SK-N-SH treated with all-trans-retinoic acid at 6 μM for 48 hours (cell line): ENCODE data around the gene PHACTR2.
"Not testable (repeated sequence)": the region's sequence is repeated elsewhere in the genome, so short reads cannot be mapped to it uniquely, and the experiment has no call there.

Experiments used
- ATAC-seq: fragments of 200-7000 bp; cut with Tn5 transposase; 3 replicates; pipeline ENCODE4 v1.9.1; 2020; ENCODE audit warnings: mild to moderate bottlenecking, moderate library complexity
- ARNTL ChIP-seq: fragments of 450-650 bp; formaldehyde crosslinking; IDR thresholded peaks from 2 replicates; pipeline ENCODE4 v1.5.0; 2020; ENCODE audit warnings: low read depth, mild to moderate bottlenecking, moderate library complexity, borderline replicate concordance
- BACH2 ChIP-seq: fragments of 250-450 bp; sonication (Bioruptor Pico); IDR thresholded peaks from 2 replicates; pipeline ENCODE4 v1.9.0; 2021; ENCODE audit warnings: mild to moderate bottlenecking, borderline replicate concordance
- ESRRG ChIP-seq: fragments of 250-450 bp; sonication (Bioruptor Pico); IDR thresholded peaks from 2 replicates; pipeline ENCODE4 v1.6.1; 2021; ENCODE audit warnings: mild to moderate bottlenecking
- GLIS3 ChIP-seq: fragments of 250-450 bp; sonication (Bioruptor Pico); IDR thresholded peaks from 2 replicates; pipeline ENCODE4 v1.5.0; 2020; ENCODE audit warnings: mild to moderate bottlenecking, moderate library complexity
- OSR1 ChIP-seq: fragments of 250-450 bp; sonication (Bioruptor Pico); IDR thresholded peaks from 2 replicates; pipeline ENCODE4 v1.8.0; 2022; ENCODE audit warnings: moderate library complexity, mild to moderate bottlenecking, inconsistent platforms
- POU6F1 ChIP-seq: fragments of 250-450 bp; sonication (Bioruptor Pico); IDR thresholded peaks from 2 replicates; pipeline ENCODE4 v1.8.0; 2021; ENCODE audit warnings: low read depth, mild to moderate bottlenecking, moderate library complexity, borderline replicate concordance
- PPARA ChIP-seq: fragments of 250-450 bp; sonication (Bioruptor Pico); IDR thresholded peaks from 2 replicates; pipeline ENCODE4 v1.5.0; 2020; ENCODE audit warnings: mild to moderate bottlenecking, borderline replicate concordance
- RARB ChIP-seq: fragments of 250-450 bp; sonication (Bioruptor Pico); IDR thresholded peaks from 2 replicates; pipeline ENCODE4 v1.8.0; 2021; ENCODE audit warnings: mild to moderate bottlenecking, moderate library complexity
- SNAI2 ChIP-seq: fragments of 250-450 bp; sonication (Bioruptor Pico); IDR thresholded peaks from 2 replicates; pipeline ENCODE4 v1.5.0; 2020; ENCODE audit warnings: mild to moderate bottlenecking, moderate library complexity
- TCF4 ChIP-seq: fragments of 250-450 bp; sonication (Bioruptor Pico); IDR thresholded peaks from 2 replicates; pipeline ENCODE4 v1.8.0; 2021; ENCODE audit warnings: mild to moderate bottlenecking, moderate library complexity, borderline replicate concordance
- TOX ChIP-seq: fragments of 250-450 bp; sonication (Bioruptor Pico); IDR thresholded peaks from 2 replicates; pipeline ENCODE4 v1.8.0; 2021; ENCODE audit warnings: mild to moderate bottlenecking, moderate library complexity, borderline replicate concordance
- ZFP3 ChIP-seq: fragments of 250-450 bp; sonication (Bioruptor Pico); IDR thresholded peaks from 2 replicates; pipeline ENCODE4 v1.5.0; 2020; ENCODE audit warnings: mild to moderate bottlenecking, moderate library complexity
- ZFP30 ChIP-seq: fragments of 450-650 bp; formaldehyde crosslinking; IDR thresholded peaks from 2 replicates; pipeline ENCODE4 v1.5.0; 2022; ENCODE audit warnings: mild to moderate bottlenecking, moderate library complexity
- ZNF565 ChIP-seq: fragments of 450-650 bp; formaldehyde crosslinking; conservative IDR thresholded peaks from 2 replicates; pipeline ENCODE4 v1.5.0; 2020; ENCODE audit warnings: low read depth, mild to moderate bottlenecking, moderate library complexity
- ZNF70 ChIP-seq: fragments of 450-650 bp; formaldehyde crosslinking; IDR thresholded peaks from 2 replicates; pipeline ENCODE4 v1.5.0; 2020; ENCODE audit warnings: mild to moderate bottlenecking, moderate library complexity
- ZNF8 ChIP-seq: fragments of 450-650 bp; formaldehyde crosslinking; IDR thresholded peaks from 2 replicates; pipeline ENCODE4 v1.5.0; 2020; ENCODE audit warnings: mild to moderate bottlenecking, moderate library complexity
- TF ChIP-seq, protein P1 (sequence below): fragments of 250-450 bp; sonication (Bioruptor Pico); IDR thresholded peaks from 2 replicates; pipeline ENCODE4 v1.5.1; 2020; ENCODE audit warnings: low read depth, mild to moderate bottlenecking, moderate library complexity
- TF ChIP-seq, protein P2 (sequence below): fragments of 250-450 bp; sonication (Bioruptor Pico); IDR thresholded peaks from 2 replicates; pipeline ENCODE4 v1.5.0; 2020; ENCODE audit warnings: mild to moderate bottlenecking, moderate library complexity
- TF ChIP-seq, protein P3 (sequence below): fragments of 250-450 bp; sonication (Bioruptor Pico); IDR thresholded peaks from 2 replicates; pipeline ENCODE4 v1.8.0; 2020; ENCODE audit warnings: mild to moderate bottlenecking, moderate library complexity, borderline replicate concordance
- TF ChIP-seq, protein P4 (sequence below): fragments of 250-450 bp; sonication (Bioruptor Pico); IDR thresholded peaks from 2 replicates; pipeline ENCODE4 v1.5.1; 2021; ENCODE audit warnings: mild to moderate bottlenecking, moderate library complexity

Gene PHACTR2

GRCh38 chr6:143864234-143864633 is 186.5 kb downstream of the PHACTR2 start, which contains the start of gene ZC2HC1B:
TSS of gene ZC2HC1B (plus strand) at chr6:143864474. CDS start at chr6:143864540, 66 bp downstream.
- ATAC-seq = no peak

GRCh38 chr6:143867236-143867635 is 189.5 kb downstream of the PHACTR2 start:
- ATAC-seq = no peak
- TF ChIP-seq TCF4 (CRISPR knock-in tag) (no peak), RARB (CRISPR knock-in tag) (no peak), OSR1 (no peak), BACH2 (CRISPR knock-in tag) (no peak), ZNF565 (CRISPR knock-in tag) (no peak), PPARA (CRISPR knock-in tag) (no peak), TOX (CRISPR knock-in tag) (no peak), ZFP30 (CRISPR knock-in tag) (no peak), SNAI2 (CRISPR knock-in tag) (no peak), ZNF8 (CRISPR knock-in tag) (no peak)
- TF ChIP-seq, protein P1, sequence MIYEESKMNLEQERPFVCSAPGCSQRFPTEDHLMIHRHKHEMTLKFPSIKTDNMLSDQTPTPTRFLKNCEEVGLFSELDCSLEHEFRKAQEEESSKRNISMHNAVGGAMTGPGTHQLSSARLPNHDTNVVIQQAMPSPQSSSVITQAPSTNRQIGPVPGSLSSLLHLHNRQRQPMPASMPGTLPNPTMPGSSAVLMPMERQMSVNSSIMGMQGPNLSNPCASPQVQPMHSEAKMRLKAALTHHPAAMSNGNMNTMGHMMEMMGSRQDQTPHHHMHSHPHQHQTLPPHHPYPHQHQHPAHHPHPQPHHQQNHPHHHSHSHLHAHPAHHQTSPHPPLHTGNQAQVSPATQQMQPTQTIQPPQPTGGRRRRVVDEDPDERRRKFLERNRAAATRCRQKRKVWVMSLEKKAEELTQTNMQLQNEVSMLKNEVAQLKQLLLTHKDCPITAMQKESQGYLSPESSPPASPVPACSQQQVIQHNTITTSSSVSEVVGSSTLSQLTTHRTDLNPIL (CRISPR knock-in tag) = no peak
- TF ChIP-seq, protein P2, sequence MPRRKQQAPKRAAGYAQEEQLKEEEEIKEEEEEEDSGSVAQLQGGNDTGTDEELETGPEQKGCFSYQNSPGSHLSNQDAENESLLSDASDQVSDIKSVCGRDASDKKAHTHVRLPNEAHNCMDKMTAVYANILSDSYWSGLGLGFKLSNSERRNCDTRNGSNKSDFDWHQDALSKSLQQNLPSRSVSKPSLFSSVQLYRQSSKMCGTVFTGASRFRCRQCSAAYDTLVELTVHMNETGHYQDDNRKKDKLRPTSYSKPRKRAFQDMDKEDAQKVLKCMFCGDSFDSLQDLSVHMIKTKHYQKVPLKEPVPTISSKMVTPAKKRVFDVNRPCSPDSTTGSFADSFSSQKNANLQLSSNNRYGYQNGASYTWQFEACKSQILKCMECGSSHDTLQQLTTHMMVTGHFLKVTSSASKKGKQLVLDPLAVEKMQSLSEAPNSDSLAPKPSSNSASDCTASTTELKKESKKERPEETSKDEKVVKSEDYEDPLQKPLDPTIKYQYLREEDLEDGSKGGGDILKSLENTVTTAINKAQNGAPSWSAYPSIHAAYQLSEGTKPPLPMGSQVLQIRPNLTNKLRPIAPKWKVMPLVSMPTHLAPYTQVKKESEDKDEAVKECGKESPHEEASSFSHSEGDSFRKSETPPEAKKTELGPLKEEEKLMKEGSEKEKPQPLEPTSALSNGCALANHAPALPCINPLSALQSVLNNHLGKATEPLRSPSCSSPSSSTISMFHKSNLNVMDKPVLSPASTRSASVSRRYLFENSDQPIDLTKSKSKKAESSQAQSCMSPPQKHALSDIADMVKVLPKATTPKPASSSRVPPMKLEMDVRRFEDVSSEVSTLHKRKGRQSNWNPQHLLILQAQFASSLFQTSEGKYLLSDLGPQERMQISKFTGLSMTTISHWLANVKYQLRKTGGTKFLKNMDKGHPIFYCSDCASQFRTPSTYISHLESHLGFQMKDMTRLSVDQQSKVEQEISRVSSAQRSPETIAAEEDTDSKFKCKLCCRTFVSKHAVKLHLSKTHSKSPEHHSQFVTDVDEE (CRISPR knock-in tag) = no peak

More at GRCh38 chr6:143864234-143864633, 186.5 kb downstream of the PHACTR2 start, which contains the start of gene ZC2HC1B:
- no peak for TF ChIP-seq TOX (CRISPR knock-in tag)
- TF ChIP-seq POU6F1 = no peak
- TF ChIP-seq, protein P1 (CRISPR knock-in tag) = no peak
- TF ChIP-seq RARB (CRISPR knock-in tag) = no peak
- TF ChIP-seq, protein P2 (CRISPR knock-in tag) = no peak
- TF ChIP-seq ZFP3 (CRISPR knock-in tag) = no peak
- TF ChIP-seq TCF4 (CRISPR knock-in tag) = no peak
- no peak for TF ChIP-seq PPARA (CRISPR knock-in tag)
- no peak for TF ChIP-seq ZNF70 (CRISPR knock-in tag)
- TF ChIP-seq, protein P3, sequence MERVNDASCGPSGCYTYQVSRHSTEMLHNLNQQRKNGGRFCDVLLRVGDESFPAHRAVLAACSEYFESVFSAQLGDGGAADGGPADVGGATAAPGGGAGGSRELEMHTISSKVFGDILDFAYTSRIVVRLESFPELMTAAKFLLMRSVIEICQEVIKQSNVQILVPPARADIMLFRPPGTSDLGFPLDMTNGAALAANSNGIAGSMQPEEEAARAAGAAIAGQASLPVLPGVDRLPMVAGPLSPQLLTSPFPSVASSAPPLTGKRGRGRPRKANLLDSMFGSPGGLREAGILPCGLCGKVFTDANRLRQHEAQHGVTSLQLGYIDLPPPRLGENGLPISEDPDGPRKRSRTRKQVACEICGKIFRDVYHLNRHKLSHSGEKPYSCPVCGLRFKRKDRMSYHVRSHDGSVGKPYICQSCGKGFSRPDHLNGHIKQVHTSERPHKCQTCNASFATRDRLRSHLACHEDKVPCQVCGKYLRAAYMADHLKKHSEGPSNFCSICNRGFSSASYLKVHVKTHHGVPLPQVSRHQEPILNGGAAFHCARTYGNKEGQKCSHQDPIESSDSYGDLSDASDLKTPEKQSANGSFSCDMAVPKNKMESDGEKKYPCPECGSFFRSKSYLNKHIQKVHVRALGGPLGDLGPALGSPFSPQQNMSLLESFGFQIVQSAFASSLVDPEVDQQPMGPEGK (CRISPR knock-in tag) = no peak
- TF ChIP-seq ZNF565 (CRISPR knock-in tag) = no peak
- no peak for TF ChIP-seq ESRRG (CRISPR knock-in tag)
- no peak for TF ChIP-seq ARNTL
- TF ChIP-seq, protein P4, sequence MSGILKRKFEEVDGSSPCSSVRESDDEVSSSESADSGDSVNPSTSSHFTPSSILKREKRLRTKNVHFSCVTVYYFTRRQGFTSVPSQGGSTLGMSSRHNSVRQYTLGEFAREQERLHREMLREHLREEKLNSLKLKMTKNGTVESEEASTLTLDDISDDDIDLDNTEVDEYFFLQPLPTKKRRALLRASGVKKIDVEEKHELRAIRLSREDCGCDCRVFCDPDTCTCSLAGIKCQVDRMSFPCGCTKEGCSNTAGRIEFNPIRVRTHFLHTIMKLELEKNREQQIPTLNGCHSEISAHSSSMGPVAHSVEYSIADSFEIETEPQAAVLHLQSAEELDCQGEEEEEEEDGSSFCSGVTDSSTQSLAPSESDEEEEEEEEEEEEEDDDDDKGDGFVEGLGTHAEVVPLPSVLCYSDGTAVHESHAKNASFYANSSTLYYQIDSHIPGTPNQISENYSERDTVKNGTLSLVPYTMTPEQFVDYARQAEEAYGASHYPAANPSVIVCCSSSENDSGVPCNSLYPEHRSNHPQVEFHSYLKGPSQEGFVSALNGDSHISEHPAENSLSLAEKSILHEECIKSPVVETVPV (CRISPR knock-in tag) = no peak
- TF ChIP-seq GLIS3 (CRISPR knock-in tag) = no peak
- no peak for TF ChIP-seq OSR1
- TF ChIP-seq ZNF8 (CRISPR knock-in tag) = no peak
- no peak for TF ChIP-seq ZFP30 (CRISPR knock-in tag)
- no peak for TF ChIP-seq BACH2 (CRISPR knock-in tag)
- no peak for TF ChIP-seq SNAI2 (CRISPR knock-in tag)

- not testable (repeated sequence) for ATAC-seq
Observed at GRCh38 chr6:143868808-143869207, 191.0 kb downstream of the PHACTR2 start.

DNA sequence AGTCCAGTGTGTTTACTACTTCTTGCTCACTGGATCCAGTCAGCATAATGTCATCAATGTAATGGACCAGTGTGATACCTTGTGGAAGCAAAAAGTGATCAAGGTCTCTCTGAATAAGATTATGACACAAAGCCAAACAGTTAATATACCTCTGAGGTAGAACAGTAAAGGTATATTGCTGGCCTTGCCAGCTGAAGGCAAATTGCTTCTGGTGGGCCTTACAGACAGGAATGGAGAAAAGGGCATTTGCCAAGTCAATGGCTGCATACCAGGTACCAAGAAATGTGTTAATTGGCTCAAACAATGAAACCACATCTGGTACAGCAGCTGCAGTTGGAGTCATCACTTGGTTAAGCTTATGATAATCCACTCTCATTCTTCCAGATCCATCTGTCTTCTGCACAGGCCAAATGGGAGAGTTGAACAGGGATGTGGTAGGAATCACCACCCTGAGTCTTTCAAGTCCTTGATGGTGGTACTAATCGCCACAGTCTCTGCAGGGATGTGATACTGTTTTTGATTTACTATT is 193.5 kb downstream of the PHACTR2 start:
- not testable (repeated sequence) for ATAC-seq
